Measurements from ENCODE around the gene ASCC3. TPM values are rescaled to one million over a fixed set of nuclear protein-coding genes. Genes with fewer than 3 reads are reported as not detected.

ASCC3 gene
- total RNA-seq, 4 donors from 2014 or later: 20.3 to 26.8 (median 24.5) TPM

GRCh38 chr6:100618351-100618671 is 262.8 kb downstream of the ASCC3 start:
- 91 to 92% methylated on average over 4 of the region's 4 CpGs for WGBS, 2 donors
- intact Hi-C loops (cut with DNase I; ENCODE audit: low total_unique reads): no loop called here
- no peak for DNase-seq (ENCODE audit: low spot score in 2 of 2)

GRCh38 chr6:100617633-100618350 is 263.3 kb downstream of the ASCC3 start:
- TF ChIP-seq, protein P1, sequence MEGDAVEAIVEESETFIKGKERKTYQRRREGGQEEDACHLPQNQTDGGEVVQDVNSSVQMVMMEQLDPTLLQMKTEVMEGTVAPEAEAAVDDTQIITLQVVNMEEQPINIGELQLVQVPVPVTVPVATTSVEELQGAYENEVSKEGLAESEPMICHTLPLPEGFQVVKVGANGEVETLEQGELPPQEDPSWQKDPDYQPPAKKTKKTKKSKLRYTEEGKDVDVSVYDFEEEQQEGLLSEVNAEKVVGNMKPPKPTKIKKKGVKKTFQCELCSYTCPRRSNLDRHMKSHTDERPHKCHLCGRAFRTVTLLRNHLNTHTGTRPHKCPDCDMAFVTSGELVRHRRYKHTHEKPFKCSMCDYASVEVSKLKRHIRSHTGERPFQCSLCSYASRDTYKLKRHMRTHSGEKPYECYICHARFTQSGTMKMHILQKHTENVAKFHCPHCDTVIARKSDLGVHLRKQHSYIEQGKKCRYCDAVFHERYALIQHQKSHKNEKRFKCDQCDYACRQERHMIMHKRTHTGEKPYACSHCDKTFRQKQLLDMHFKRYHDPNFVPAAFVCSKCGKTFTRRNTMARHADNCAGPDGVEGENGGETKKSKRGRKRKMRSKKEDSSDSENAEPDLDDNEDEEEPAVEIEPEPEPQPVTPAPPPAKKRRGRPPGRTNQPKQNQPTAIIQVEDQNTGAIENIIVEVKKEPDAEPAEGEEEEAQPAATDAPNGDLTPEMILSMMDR (IDR thresholded peaks at IDR 0.05): no peak
- no peak for TF ChIP-seq POLR2A (IDR thresholded peaks at IDR 0.05)
- H3K4me3 ChIP-seq (ENCODE audit: low read depth, poor library complexity, severe bottlenecking): no peak overlapping the region
- DNase-seq (ENCODE audit: low spot score in 2 of 2): no peak
- 53 to 83% methylated on average over 3 to 4 of the region's 4 CpGs for WGBS, 2 donors
- intact Hi-C loops (cut with DNase I; ENCODE audit: low total_unique reads): no loop called here

More at GRCh38 chr6:100618351-100618671, 262.8 kb downstream of the ASCC3 start:
- TF ChIP-seq, protein P1 (IDR thresholded peaks at IDR 0.05): no peak
- no peak for TF ChIP-seq POLR2A (IDR thresholded peaks at IDR 0.05)
- H3K4me3 ChIP-seq (ENCODE audit: low read depth, poor library complexity, severe bottlenecking): no peak overlapping the region

DNA sequence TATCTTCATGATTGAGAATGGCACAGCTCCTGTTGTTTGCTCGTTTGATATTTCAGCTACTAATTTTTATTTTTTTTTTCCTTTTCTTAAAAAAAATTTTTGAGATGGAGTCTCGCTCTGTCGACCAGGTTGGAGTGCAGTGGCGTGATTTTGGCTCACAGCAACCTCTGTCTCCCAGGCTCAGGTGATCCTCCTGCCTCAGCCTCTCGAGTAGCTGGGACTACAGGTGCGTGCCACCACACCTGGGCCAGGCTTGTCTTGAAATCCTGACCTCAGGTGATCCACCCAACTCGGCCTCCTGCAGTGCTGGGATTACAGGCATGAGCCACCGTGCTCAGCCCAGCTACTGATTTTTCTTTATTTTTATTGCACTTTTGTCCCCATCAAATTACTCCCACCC is 266.2 kb downstream of the ASCC3 start:
- 95 to 97% methylated on average over 8 of the region's 8 CpGs for WGBS, 2 donors
- TF ChIP-seq, protein P1 (IDR thresholded peaks at IDR 0.05): no peak
- TF ChIP-seq POLR2A (IDR thresholded peaks at IDR 0.05): no peak
- no peak overlapping the region for H3K4me3 ChIP-seq (ENCODE audit: low read depth, poor library complexity, severe bottlenecking)
- no peak for DNase-seq (ENCODE audit: low spot score in 2 of 2)
- intact Hi-C loops (cut with DNase I; ENCODE audit: low total_unique reads): no loop called here

- intact Hi-C loops (cut with DNase I; ENCODE audit: low total_unique reads): no loop called here
- no peak for DNase-seq (ENCODE audit: low spot score in 2 of 2)
- WGBS, 2 donors: 92 to 94% methylated on average over 4 of the region's 4 CpGs
- H3K4me3 ChIP-seq (ENCODE audit: low read depth, poor library complexity, severe bottlenecking): no peak overlapping the region
- TF ChIP-seq, protein P1 (IDR thresholded peaks at IDR 0.05): no peak
- no peak for TF ChIP-seq POLR2A (IDR thresholded peaks at IDR 0.05)
Measured at GRCh38 chr6:100614386-100614785, 266.7 kb downstream of the ASCC3 start.

GRCh38 chr6:100613656-100614055 is 267.5 kb downstream of the ASCC3 start:
- no peak for DNase-seq (ENCODE audit: low spot score in 2 of 2)
- intact Hi-C loops (cut with DNase I; ENCODE audit: low total_unique reads): no loop called here
- WGBS, 2 donors: 94 to 97% methylated on average over 3 of the region's 3 CpGs
- TF ChIP-seq, protein P1 (IDR thresholded peaks at IDR 0.05): no peak
- no peak for TF ChIP-seq POLR2A (IDR thresholded peaks at IDR 0.05)
- H3K4me3 ChIP-seq (ENCODE audit: low read depth, poor library complexity, severe bottlenecking): no peak overlapping the region

DNA sequence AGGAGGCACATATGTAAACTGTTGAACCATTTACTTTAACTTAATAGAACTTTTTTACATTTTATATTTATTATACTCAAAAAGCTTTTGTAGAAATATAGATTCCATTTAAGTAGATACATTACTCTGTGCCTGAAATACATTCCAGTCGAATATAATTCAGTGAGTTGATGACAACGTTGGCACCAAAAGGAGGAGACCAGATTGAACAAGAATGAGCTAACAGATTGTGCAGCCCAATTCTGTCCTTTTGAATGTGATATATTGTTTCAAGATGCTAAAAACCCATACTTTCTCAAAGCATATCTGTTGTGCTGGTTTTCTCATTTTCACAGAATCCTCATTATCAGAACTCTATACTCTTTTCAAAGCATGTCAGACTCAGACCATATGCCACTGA is 269.0 kb downstream of the ASCC3 start:
- 35 to 67% methylated on average over 2 of the region's 2 CpGs for WGBS, 2 donors
- TF ChIP-seq, protein P1 (IDR thresholded peaks at IDR 0.05): no peak
- no peak for TF ChIP-seq POLR2A (IDR thresholded peaks at IDR 0.05)
- intact Hi-C loops (cut with DNase I; ENCODE audit: low total_unique reads): no loop called here
- DNase-seq (ENCODE audit: low spot score in 2 of 2): no peak
- H3K4me3 ChIP-seq (ENCODE audit: low read depth, poor library complexity, severe bottlenecking): no peak overlapping the region

All from lower leg skin (tissue), 4 donors.